ENCODE results near the gene E2F4.

E2F4 gene

DNA sequence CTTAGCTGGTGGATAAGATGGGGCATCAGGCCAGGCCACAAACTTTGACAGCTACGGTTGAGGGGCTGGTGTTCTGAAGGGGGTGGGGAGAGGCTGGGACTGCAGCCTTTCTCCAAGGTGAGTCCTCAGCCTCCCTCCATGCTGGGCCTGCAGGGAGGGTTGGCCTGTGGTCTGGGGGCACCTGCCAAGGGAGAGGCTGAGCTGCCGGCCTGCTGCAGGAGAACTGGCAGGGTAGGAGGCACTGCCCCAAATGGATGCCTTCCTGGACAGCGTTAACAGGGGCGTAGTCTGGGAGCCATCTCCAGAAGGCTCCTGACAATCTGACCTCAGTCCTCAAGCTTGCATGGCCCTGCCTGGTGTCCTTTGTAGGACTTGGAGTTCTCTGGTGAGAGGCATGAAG lies 12.1 kb downstream of the E2F4 start:
- peaks cover 11% of the 10 kb centered on the region for H3K27me3 Mint-ChIP-seq (ENCODE audit: low read depth, poor library complexity)
- DNase-seq: no peak
- H3K9me3 Mint-ChIP-seq: no peaks in the 10 kb centered on the region
- H3K4me3 Mint-ChIP-seq: no peak overlapping the region
- no peaks in the 10 kb centered on the region for H3K36me3 Mint-ChIP-seq (ENCODE audit: low read depth)
- TF ChIP-seq, protein P1, sequence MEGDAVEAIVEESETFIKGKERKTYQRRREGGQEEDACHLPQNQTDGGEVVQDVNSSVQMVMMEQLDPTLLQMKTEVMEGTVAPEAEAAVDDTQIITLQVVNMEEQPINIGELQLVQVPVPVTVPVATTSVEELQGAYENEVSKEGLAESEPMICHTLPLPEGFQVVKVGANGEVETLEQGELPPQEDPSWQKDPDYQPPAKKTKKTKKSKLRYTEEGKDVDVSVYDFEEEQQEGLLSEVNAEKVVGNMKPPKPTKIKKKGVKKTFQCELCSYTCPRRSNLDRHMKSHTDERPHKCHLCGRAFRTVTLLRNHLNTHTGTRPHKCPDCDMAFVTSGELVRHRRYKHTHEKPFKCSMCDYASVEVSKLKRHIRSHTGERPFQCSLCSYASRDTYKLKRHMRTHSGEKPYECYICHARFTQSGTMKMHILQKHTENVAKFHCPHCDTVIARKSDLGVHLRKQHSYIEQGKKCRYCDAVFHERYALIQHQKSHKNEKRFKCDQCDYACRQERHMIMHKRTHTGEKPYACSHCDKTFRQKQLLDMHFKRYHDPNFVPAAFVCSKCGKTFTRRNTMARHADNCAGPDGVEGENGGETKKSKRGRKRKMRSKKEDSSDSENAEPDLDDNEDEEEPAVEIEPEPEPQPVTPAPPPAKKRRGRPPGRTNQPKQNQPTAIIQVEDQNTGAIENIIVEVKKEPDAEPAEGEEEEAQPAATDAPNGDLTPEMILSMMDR (IDR thresholded peaks at IDR 0.05): no peak
- H3K4me1 Mint-ChIP-seq: peaks cover 8% of the 10 kb centered on the region
- no peak overlapping the region for H3K27ac Mint-ChIP-seq

DNA sequence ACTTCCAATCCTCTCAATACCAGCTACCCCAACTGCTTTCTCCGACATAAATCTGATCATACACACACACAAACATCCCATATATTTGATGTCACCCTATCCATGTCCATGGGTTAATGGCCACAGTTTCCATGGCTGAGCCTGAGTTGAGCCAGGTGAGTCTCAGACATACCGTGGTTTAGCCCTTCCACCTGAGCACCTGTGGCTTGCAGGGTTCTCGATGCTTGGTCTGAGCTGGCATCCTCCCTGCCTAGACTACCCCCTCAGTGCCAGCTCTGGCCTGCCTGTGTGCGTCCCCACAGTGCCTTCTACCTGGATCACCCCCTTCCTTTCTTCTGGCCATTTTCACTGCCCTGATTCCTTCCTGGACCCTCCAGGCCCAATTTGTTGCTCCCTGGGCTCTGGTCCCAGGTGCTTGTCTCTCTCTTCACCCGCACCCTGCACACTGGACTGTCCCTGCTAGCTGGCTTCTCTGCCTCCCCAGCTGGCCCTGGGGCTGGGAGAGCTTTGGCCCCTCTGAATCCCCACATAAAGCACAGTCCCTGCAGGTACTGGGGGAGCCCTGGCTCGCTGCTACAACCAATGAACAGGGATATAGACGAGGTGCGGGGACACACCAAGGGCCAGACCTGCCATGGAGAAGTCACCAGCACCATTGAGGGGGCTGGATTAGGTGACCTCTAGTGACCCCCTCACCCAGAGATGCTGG lies 14.3 kb downstream of the E2F4 start:
- Mint-ChIP-seq H3K4me3 (no peak overlapping the region), H3K36me3 (ENCODE audit: low read depth) (no peaks in the 10 kb centered on the region), H3K27ac (peak overlapping the region; percentile 68), H3K27me3 (ENCODE audit: low read depth, poor library complexity) (peaks cover 4% of the 10 kb centered on the region), H3K9me3 (no peaks in the 10 kb centered on the region), H3K4me1 (no peaks in the 10 kb centered on the region)
- TF ChIP-seq, protein P1 (IDR thresholded peaks at IDR 0.05): no peak
- no peak for DNase-seq

DNA sequence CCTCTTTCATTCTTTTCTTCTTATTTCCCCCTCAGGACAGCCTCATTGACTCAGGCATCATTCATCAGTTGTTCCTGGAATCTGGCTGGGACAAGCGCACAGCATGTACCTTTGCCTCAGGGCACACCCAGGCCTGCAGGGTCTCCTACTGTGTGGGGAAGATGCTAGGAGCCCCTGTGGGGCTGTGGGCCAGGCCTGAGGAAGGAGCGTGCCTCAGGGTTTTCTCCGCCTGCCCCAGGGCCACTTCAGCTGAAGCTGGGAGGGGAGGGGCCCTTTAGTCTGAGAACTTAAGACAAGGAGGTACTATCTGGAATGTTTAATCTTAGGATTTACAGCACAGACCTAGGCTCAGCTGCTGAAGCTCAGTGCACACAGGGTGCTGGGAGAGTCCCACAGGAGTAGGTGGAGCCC lies 14.9 kb downstream of the E2F4 start:
- DNase-seq: no peak
- H3K27ac Mint-ChIP-seq: peak overlapping the region; percentile 68
- no peak overlapping the region for H3K4me3 Mint-ChIP-seq
- H3K27me3 Mint-ChIP-seq (ENCODE audit: low read depth, poor library complexity): peaks cover 4% of the 10 kb centered on the region
- TF ChIP-seq, protein P1 (IDR thresholded peaks at IDR 0.05): no peak
- H3K9me3 Mint-ChIP-seq: no peaks in the 10 kb centered on the region
- H3K4me1 Mint-ChIP-seq: no peaks in the 10 kb centered on the region
- no peaks in the 10 kb centered on the region for H3K36me3 Mint-ChIP-seq (ENCODE audit: low read depth)

DNA sequence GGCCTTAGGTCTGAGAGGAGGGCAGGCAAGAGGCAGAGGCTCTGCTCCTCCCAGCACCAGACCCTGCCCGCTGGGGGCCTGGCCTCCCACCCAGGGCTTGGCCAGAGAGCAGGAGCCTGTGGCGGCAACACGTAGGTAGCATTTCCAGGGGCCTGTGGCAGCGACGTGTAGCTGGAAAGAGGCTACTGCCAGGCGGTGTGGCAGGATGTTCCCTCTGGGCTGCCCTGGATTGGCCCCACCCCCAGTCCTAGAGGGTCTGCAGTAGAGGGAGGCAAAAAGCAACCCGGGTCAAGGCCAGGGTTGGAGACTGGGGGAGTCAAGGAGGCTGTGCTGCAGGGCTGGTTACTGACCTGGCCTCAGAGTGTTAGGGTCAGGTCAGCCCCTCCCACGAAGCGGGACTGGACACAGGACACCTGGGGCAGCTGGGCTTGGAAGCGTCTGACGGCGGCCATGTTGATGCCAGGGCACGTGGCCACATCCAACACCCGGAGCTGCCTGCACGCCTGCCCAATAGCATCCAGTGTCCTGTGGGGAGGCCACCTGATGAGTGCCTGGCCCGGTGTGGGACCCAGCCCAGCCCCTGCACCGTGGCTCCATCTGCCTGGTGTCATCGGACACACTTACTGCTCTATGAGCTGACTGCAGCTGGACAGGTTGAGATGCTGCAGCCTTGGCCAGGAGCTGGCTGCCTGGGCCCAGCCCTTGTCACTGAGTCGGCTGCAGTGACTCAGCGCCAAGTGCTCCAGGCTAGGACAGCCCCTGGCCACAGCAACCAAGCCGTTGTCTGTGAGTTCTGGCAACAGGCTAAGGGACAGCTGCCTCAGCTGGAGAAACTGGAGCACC lies 15.5 kb downstream of the E2F4 start:
- peaks cover 6% of the 10 kb centered on the region for H3K27me3 Mint-ChIP-seq (ENCODE audit: low read depth, poor library complexity)
- no peak for DNase-seq

DNA sequence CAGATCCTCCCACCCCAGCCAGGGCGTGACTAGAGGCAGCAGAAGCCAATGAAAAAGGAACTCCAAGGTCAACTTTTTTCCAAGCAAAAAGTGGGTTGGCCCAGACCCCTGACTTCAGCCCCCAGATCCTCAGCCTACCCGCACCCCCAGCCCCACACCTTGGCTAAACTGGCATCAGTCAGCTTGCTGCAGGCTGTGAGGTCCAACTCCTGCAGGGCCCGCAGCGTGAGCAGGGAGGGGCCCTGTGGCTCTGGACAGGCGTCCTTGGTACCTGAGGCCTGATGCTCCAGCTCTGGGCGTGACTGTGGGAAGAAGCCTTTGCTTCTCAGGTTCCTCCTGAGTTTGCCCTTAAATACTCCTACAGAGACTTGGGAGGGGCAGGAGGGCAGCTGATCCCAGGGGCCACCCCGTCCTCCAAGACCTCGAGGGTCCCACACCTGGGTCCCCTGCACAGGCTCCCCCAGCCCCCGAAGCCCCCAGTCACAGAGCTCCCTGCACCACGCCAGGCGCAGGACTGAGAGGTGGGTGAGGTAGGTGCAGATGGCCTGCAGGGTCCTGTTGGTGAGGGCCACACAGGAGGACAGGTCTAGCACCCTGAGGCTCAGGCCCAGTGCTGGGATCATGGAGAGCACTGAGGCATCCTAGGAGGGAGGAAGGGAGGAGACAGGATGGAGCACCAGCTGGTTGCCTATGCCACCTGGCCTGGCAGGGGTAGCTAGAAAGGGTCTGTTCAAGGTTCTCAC lies 16.4 kb downstream of the E2F4 start:
- no peak for DNase-seq
- Mint-ChIP-seq H3K36me3 (ENCODE audit: low read depth) (no peaks in the 10 kb centered on the region), H3K4me3 (no peak overlapping the region), H3K27ac (no peak overlapping the region), H3K4me1 (no peaks in the 10 kb centered on the region), H3K27me3 (ENCODE audit: low read depth, poor library complexity) (peaks cover 7% of the 10 kb centered on the region), H3K9me3 (no peaks in the 10 kb centered on the region)
- TF ChIP-seq, protein P1 (IDR thresholded peaks at IDR 0.05): no peak

More for the DNA sequence above, 15.5 kb downstream of the E2F4 start:
- Mint-ChIP-seq H3K9me3 (no peaks in the 10 kb centered on the region), H3K4me3 (no peak overlapping the region), H3K27ac (no peak overlapping the region), H3K36me3 (ENCODE audit: low read depth) (no peaks in the 10 kb centered on the region), H3K4me1 (no peaks in the 10 kb centered on the region)
- TF ChIP-seq, protein P1 (IDR thresholded peaks at IDR 0.05): no peak
